IPS-20b (cell line): ENCODE data around the gene ATP5PF.

Experiments used
- H3K27ac ChIP-seq: one replicate; pipeline ENCODE4 v1.5.1; 2013; ENCODE audit warnings: low read length
- H3K27me3 ChIP-seq: 2 replicates; pipeline ENCODE4 v1.6.1; 2013; ENCODE audit warnings: mild to moderate bottlenecking, low read length, inconsistent platforms; ENCODE audit not compliant: insufficient read depth
- H3K36me3 ChIP-seq: 2 replicates; pipeline ENCODE4 v1.6.1; 2013; ENCODE audit warnings: low read depth, mild to moderate bottlenecking, inconsistent platforms, low read length, moderate library complexity; ENCODE audit not compliant: insufficient read depth
- H3K4me1 ChIP-seq: 2 replicates; pipeline ENCODE4 v1.6.1; 2013; ENCODE audit warnings: mild to moderate bottlenecking, control low read depth, inconsistent platforms, low read length, moderate library complexity; ENCODE audit not compliant: insufficient read depth
- H3K4me3 ChIP-seq: 2 replicates; pipeline ENCODE4 v1.5.1; 2013; ENCODE audit warnings: mild to moderate bottlenecking, low read length, inconsistent platforms
- H3K9ac ChIP-seq: 2 replicates; pipeline ENCODE4 v1.6.1; 2013; ENCODE audit warnings: low read depth, mild to moderate bottlenecking, inconsistent platforms, low read length, moderate library complexity
- H3K9me3 ChIP-seq: 2 replicates; pipeline ENCODE4 v1.6.1; 2013; ENCODE audit warnings: mild to moderate bottlenecking, low read depth, low read length, inconsistent platforms; ENCODE audit not compliant: insufficient read depth

ATP5PF gene

DNA sequence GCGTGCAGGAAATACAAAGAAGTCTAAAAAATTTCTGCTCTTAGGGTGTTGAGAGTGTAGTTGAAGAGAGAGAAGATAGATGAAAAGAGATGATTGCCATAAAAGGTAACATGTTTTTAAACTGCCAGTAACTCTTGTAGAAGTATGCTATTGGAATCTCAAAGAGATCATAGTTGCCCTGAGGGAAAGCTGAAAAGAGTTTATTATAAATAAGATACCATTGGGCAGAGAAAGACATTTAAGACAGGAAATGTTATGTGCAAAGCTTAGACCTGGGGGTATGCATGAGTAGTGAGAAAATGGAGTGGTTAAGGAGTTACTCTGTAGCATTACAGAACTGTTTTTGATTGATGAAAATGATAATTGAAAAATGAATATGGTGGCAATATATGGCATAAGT is 17.7 kb upstream of the ATP5PF start:
- H3K27me3 ChIP-seq, result no peaks in the 10 kb centered on the region

DNA sequence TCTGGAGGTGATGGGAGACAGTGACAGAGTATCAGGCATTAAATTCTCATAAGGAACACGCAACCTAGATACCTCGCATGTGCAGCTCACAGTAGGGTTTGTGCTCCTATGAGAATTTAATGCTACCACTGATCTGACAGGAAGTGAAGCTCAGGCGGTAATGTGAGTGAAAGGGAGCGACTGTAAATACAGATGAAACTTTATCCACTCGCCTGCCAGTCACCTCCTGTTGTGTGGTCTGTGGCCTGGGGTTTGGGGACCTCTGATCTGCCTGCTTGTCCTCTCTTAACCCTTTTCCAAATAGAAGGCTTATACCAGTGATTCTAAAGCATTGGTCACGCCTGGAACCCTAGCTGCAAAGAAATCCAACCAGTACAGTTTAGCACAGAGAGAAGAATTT is 15.4 kb upstream of the ATP5PF start:
- no peak overlapping the region for H3K4me3 ChIP-seq
- no peaks in the 10 kb centered on the region for H3K9me3 ChIP-seq
- no peak overlapping the region for H3K27ac ChIP-seq
- no peak overlapping the region for H3K9ac ChIP-seq
- no peaks in the 10 kb centered on the region for H3K27me3 ChIP-seq
- H3K36me3 ChIP-seq, result peaks cover 75% of the 10 kb centered on the region
- H3K4me1 ChIP-seq, result no peaks in the 10 kb centered on the region

More for the DNA sequence above, 17.7 kb upstream of the ATP5PF start:
- H3K4me1 ChIP-seq, result no peaks in the 10 kb centered on the region
- H3K4me3 ChIP-seq, result no peak overlapping the region
- no peak overlapping the region for H3K27ac ChIP-seq
- no peaks in the 10 kb centered on the region for H3K9me3 ChIP-seq
- H3K36me3 ChIP-seq, result peaks cover 76% of the 10 kb centered on the region
- H3K9ac ChIP-seq, result no peak overlapping the region

DNA sequence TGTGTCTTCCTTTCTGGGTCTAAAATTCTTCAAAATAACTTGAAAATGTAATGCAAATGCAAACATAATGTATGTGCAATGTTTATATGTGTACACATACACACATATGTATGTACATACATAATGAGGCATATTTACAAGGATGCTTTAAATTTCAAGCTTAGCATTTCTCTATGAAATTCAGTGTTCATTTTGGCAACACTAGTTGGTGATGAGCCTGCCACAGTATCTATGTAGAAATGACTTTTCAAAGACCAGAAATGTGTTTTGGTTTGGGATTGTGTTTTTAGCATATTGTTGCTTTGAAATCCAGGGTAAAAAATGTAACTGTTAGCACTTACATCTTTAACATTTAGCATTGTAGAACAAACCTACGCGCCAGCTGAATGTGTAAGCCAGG is 10.2 kb upstream of the ATP5PF start:
- Histone ChIP-seq H3K27ac (no peak overlapping the region), H3K4me3 (no peak overlapping the region), H3K36me3 (peaks cover 62% of the 10 kb centered on the region), H3K27me3 (no peaks in the 10 kb centered on the region), H3K4me1 (no peaks in the 10 kb centered on the region), H3K9ac (no peak overlapping the region), H3K9me3 (no peaks in the 10 kb centered on the region)

DNA sequence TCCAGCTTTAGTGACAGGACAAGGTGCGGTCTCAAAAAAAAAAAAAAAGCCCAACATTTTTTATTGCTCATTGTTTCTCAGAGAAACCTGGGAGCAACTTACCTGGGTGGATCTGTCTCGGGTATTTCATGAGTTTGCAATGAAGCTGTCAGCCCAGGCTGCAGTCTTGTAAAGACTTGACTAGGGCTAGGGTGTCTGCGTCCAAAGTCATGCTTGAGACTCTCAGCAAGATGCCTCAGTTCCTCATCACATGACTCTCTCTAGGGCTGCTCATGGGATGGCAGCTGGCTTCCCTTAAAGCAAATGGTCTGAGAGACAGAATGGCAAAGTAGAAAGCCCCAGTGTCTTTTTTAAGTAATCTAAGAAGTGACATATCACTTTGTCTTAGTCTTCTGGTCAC is 8.2 kb upstream of the ATP5PF start:
- no peak overlapping the region for H3K9ac ChIP-seq
- no peaks in the 10 kb centered on the region for H3K27me3 ChIP-seq
- H3K36me3 ChIP-seq, result peaks cover 43% of the 10 kb centered on the region
- H3K9me3 ChIP-seq, result no peaks in the 10 kb centered on the region
- no peak overlapping the region for H3K4me3 ChIP-seq
- H3K27ac ChIP-seq, result no peak overlapping the region
- H3K4me1 ChIP-seq, result no peaks in the 10 kb centered on the region

DNA sequence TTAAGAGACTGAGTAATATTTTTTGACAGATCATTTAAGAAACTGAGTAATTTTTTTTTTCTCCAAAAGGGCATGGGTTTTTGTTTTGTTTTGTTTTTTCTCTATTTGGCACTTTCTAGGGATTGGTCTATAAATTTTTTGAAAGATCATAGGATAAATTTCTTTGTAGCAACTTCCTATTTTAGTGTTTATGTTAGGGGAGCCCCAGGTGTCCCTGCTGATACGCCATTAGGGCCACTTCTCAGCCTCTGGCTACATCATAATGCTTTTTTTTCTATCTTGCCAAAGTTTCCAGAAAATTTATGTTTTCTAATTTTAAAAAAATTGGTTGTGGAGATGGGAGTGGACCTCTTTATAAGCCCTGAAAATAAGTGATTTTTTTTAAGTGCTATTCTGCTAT is 2.7 kb upstream of the ATP5PF start:
- peaks cover 6% of the 10 kb centered on the region; the same call in 1 of the 2 replicates for H3K4me1 ChIP-seq
- no peaks in the 10 kb centered on the region for H3K9me3 ChIP-seq
- H3K9ac ChIP-seq, result peak overlapping the region; percentile 99; the same call in 1 of the 2 replicates
- H3K27me3 ChIP-seq, result no peaks in the 10 kb centered on the region
- H3K4me3 ChIP-seq, result no peak overlapping the region; the same call in 1 of the 2 replicates
- H3K27ac ChIP-seq, result no peak overlapping the region
- H3K36me3 ChIP-seq, result peaks cover 10% of the 10 kb centered on the region

DNA sequence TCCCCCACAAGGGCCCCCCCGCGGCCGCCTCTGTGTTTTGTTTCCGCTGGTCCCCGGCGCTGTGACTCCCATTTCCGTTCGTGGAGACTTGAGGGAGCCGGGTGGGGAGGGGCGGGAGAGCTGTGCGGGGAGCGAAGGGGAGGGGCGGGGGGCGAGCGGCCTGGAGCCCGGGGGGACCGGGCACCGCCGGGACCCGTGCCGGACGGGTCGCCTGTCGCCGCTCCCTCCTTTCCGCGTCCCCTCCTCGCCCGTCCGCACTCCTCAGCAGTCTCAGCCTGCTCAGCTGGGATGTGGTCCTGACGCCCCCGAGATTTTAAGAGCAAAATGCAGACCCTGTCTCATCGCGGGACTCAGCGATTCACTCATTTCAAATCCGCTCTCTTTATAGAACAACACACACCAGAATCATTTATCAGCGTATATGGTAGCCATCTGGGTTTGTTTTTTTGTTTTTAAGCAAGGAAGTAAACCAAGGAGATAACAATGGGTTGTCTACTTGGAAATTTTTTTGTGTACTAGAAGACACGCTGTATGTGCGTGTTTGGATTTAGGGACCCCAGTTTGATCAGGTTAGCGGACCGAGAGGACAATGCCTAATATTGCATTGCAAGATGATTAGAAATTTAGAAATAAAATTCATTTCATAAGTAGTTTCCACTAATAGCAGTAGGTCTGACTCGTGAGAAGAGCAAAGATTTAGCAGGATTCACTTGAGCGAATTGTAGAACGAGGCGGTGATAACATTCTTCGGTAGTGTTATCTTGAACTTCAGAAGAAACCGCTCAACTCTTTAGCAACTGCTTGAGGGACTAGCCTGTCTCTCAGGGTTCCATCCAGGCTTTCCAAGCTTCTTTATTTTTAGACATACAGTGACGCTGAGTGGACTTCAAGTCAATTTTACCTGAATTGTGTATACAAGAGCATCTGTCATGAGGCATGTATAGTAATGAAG is 1.2 kb upstream of the ATP5PF start:
- peaks cover 3% of the 10 kb centered on the region; the same call in 1 of the 2 replicates for H3K36me3 ChIP-seq
- H3K27ac ChIP-seq, result peak overlapping the region; percentile 100
- H3K9ac ChIP-seq, result peak overlapping the region; percentile 99
- H3K9me3 ChIP-seq, result no peaks in the 10 kb centered on the region
- peak overlapping the region; percentile 96 for H3K4me3 ChIP-seq
- H3K4me1 ChIP-seq, result peaks cover 6% of the 10 kb centered on the region; the same call in 1 of the 2 replicates
- no peaks in the 10 kb centered on the region for H3K27me3 ChIP-seq

DNA sequence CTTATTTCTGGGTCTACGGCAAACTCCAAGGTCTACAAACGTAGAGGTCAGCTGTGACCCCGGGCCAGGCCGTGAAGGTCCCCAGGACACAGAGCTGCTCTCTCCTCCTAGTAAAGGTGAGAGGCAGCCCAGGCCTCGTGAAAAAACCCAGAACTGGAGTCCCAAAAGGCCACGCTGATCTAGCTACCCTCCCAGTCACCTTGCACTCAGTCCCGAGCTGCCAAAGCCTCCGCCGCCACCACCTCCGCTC is 125 bp downstream of the ATP5PF start:
- Histone ChIP-seq H3K9me3 (no peaks in the 10 kb centered on the region), H3K4me3 (peak overlapping the region; percentile 96), H3K27ac (peak overlapping the region; percentile 67), H3K4me1 (peaks cover 6% of the 10 kb centered on the region; the same call in 1 of the 2 replicates), H3K36me3 (peaks cover 10% of the 10 kb centered on the region), H3K9ac (peak overlapping the region; percentile 99; the same call in 1 of the 2 replicates), H3K27me3 (no peaks in the 10 kb centered on the region)

- Histone ChIP-seq H3K9me3 (no peaks in the 10 kb centered on the region), H3K27me3 (no peaks in the 10 kb centered on the region), H3K4me3 (peak overlapping the region; percentile 96), H3K36me3 (peaks cover 15% of the 10 kb centered on the region), H3K4me1 (peaks cover 6% of the 10 kb centered on the region; the same call in 1 of the 2 replicates), H3K9ac (peak overlapping the region; percentile 99), H3K27ac (peak overlapping the region; percentile 67)
Observed at GRCh38 chr21:25733859-25734653, 648 bp downstream of the ATP5PF start.

DNA sequence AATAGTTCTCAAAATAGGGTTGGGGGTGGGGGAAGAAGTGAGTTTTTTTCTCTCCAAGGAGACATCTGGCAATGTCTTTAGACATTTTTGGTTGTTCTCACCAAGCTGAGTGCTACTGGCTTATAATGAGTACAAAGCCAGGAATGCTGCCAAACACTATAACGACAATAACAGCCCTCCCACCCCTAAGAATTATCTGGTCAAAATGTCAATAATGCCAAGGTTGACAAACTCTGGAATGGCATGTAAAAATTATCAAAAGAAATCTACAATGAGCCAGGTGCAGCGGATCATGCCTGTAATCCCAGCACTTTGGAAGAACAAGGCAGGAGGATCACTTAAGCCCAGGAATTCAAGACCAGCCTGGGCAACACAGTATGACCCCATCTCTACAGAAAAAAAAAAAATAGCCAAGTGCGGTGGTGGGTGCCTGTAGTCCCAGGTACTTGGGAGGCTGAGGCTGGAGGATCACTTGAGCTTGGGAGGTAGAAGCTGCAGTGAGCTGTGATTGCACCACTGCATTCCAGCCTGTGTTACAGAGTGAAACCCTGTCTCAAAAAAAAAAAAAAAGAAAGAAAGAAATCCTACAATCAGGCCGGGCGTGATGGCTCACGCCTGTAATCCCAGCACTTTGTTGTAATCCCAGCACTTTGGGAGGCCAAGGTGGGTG is 2.5 kb downstream of the ATP5PF start:
- H3K4me3 ChIP-seq, result no peak overlapping the region
- peaks cover 6% of the 10 kb centered on the region; the same call in 1 of the 2 replicates for H3K4me1 ChIP-seq
- no peaks in the 10 kb centered on the region for H3K27me3 ChIP-seq
- peaks cover 34% of the 10 kb centered on the region for H3K36me3 ChIP-seq
- H3K9ac ChIP-seq, result no peak overlapping the region
- H3K27ac ChIP-seq, result no peak overlapping the region
- no peaks in the 10 kb centered on the region for H3K9me3 ChIP-seq

- Histone ChIP-seq H3K9me3 (no peaks in the 10 kb centered on the region), H3K36me3 (peaks cover 60% of the 10 kb centered on the region), H3K4me3 (no peak overlapping the region), H3K4me1 (no peaks in the 10 kb centered on the region), H3K9ac (no peak overlapping the region), H3K27me3 (no peaks in the 10 kb centered on the region), H3K27ac (no peak overlapping the region)
Observed at GRCh38 chr21:25722631-25723030, 12.1 kb downstream of the ATP5PF start.

DNA sequence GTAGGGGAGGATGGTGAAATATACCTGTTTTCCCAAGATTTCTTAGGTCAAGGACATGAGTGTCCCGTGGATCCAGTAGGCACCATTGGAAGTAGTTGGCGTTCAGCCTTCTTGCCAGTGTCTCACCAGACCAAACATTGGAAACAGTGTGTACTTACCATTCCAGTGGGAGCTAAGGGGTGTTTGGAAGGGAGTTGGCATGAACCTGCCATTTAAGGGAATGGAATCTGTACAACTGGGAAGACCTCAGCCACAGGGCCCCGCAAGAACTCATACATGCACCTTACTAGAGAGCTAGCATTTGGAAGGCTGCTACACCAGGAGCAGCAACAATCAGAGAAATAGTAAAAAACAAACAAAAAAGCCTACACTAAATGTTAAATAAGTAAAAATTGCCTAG is 12.7 kb downstream of the ATP5PF start:
- H3K36me3 ChIP-seq, result peaks cover 53% of the 10 kb centered on the region
- H3K27ac ChIP-seq, result no peak overlapping the region
- H3K9me3 ChIP-seq, result no peaks in the 10 kb centered on the region
- H3K9ac ChIP-seq, result no peak overlapping the region
- H3K4me1 ChIP-seq, result no peaks in the 10 kb centered on the region
- H3K27me3 ChIP-seq, result no peaks in the 10 kb centered on the region
- no peak overlapping the region for H3K4me3 ChIP-seq
